HEK293T (cell line): Measurements from ENCODE around the gene KCNMA1.

Experiments
- LEF1 ChIP-seq: fragments of 450-650 bp; IDR thresholded peaks from 2 replicates; pipeline ENCODE4 v1.6.1; 2017; ENCODE audit warnings: mild to moderate bottlenecking, borderline replicate concordance
- SP1 ChIP-seq: fragments of 450-650 bp; IDR thresholded peaks from 2 replicates; pipeline ENCODE4 v1.6.1; 2017

DNA sequence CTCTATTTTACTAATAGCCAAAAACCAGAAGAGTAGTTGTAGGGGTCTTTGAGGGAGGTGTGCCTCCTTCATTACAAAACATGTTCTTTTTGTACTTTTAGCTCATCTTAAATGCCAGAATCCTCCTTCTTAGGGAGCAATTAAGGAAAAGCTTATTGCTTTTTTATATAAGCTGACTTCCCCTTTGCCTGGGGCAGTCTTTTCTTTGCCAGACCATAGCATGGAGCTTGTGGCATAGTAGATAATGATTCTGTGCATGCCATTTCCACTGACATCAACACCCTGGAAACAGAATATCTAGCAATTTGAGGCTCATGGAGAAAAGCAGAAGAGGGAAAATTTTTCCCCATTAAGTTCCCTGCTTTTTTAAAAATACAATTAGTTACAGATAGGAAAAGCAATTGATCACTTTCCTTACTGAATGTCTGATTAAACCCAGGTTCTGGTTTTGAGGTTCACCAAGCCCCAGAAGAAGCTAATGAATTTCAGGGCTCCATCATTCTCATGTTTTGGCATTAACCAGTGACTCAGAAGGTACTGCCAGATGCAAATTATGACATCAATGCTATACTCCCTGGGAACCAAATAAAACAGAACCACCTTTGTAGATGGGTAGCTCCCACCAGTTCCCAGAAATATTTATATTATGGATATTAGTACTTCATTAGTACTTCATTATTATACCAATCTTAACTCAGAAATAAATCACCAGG is 410.6 kb downstream of the KCNMA1 start:
- TF ChIP-seq SP1 (no peak), LEF1 (no peak)
